Immature natural killer cell (primary cell): Measurements from ENCODE around the gene TPPP3. TPM values are rescaled to one million over a fixed set of nuclear protein-coding genes. Genes with fewer than 3 reads are reported as not detected.

Experiments used
- DNase-seq, 3 donors: peaks; one replicate each; pipeline ENCODE4 v3.0.0; 2022; ENCODE audit warnings: mixed read lengths in 1 of 3
- H3K27ac Mint-ChIP-seq, 6 donors: one replicate each; pipeline ENCODE4 v1.8.0; 2020; ENCODE audit warnings: mixed read lengths in 6 of 6, mild to moderate bottlenecking in 5 of 6, inconsistent platforms in 4 of 6, moderate library complexity in 3 of 6
- H3K27me3 Mint-ChIP-seq, 3 donors: one replicate each; pipeline ENCODE4 v1.8.0; 2020 to 2021; ENCODE audit warnings: low read depth in 3 of 3, mild to moderate bottlenecking in 3 of 3, mixed read lengths in 3 of 3, moderate library complexity in 3 of 3, inconsistent platforms in 1 of 3
- H3K36me3 Mint-ChIP-seq, 3 donors: one replicate each; pipeline ENCODE4 v1.8.0; 2020; ENCODE audit warnings: mixed read lengths in 3 of 3, inconsistent platforms in 2 of 3, mild to moderate bottlenecking in 2 of 3
- H3K4me1 Mint-ChIP-seq, 2 donors: one replicate each; pipeline ENCODE4 v1.8.0; 2020; ENCODE audit warnings: inconsistent platforms in 2 of 2, mild to moderate bottlenecking in 2 of 2, mixed read lengths in 2 of 2, moderate library complexity in 1 of 2
- H3K4me3 Mint-ChIP-seq, 5 donors: one replicate each; pipeline ENCODE4 v1.8.0; 2020; ENCODE audit warnings: mild to moderate bottlenecking in 5 of 5, mixed read lengths in 5 of 5, inconsistent platforms in 3 of 5, moderate library complexity in 3 of 5
- H3K9me3 Mint-ChIP-seq, 6 donors: one replicate each; pipeline ENCODE4 v1.8.0; 2020; ENCODE audit warnings: mild to moderate bottlenecking in 6 of 6, mixed read lengths in 6 of 6, inconsistent platforms in 4 of 6, moderate library complexity in 3 of 6
- polyA plus RNA-seq, 3 donors: library from polyadenylated mRNA; unstranded; fragments of 300-500 nt; fragmentation: Illumina TruSeq; gene quantifications; one replicate each; pipeline ENCODE4 v1.2.3, GENCODE V29; 2021

TPPP3 gene
- polyA plus RNA-seq = under 1 TPM in 2 of 3 donors, not detected in 1; 0.22 to 0.78 TPM

DNA sequence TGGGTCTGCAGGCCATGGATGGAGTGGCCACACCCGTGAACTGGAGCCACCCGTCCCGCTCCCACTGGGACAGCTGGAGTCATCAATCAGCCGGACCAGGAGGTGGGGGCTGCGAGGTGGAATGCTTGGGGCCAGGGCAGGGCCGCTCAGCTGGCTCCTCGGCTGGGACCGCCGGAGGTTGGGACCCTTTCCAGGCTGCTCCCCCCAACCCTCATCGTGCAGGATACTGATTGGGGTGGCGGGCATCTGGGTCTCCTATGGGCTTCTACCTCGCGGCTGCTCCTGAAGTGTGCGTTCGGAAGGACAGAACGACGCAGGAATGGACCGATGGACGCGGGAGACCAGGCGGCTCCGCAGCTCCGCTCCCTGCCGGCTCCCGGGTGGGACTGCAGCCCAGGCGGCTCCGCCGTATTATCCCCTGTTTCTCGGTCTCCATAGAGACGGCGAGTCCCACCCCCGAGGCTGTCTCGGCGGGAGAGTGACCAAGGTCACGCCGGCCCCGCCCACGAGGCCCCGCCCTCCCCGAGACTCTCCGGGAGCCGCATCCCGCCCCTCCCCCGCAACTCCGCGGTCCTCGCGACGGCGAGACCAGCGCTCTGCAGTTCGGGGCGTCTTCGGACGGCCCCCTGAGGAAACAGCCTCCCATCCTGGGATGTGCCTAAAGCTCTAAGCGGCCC, at the start of gene TPPP3:
Gene TPPP3 (minus strand): TSS at position 388 of the 677 bp plus-strand sequence. CDS start 2,387 bp downstream, outside the sequence.
- H3K27ac Mint-ChIP-seq = peak within 1 kb of the TSS in 1 of 6 donors; percentile 13
- H3K9me3 Mint-ChIP-seq = no peaks in the 10 kb centered on the region
- H3K4me3 Mint-ChIP-seq = peak within 1 kb of the TSS; percentile 54 to 78 (median 63)
- H3K4me1 Mint-ChIP-seq = peaks cover 6 to 7% of the 10 kb centered on the region in 2 donors
- H3K36me3 Mint-ChIP-seq = no peaks in the 10 kb centered on the region
- H3K27me3 Mint-ChIP-seq = peaks cover 11 to 15% (median 11%) of the 10 kb centered on the region in 3 donors
- peak; percentile 31 to 43 (median 32) for DNase-seq

DNA sequence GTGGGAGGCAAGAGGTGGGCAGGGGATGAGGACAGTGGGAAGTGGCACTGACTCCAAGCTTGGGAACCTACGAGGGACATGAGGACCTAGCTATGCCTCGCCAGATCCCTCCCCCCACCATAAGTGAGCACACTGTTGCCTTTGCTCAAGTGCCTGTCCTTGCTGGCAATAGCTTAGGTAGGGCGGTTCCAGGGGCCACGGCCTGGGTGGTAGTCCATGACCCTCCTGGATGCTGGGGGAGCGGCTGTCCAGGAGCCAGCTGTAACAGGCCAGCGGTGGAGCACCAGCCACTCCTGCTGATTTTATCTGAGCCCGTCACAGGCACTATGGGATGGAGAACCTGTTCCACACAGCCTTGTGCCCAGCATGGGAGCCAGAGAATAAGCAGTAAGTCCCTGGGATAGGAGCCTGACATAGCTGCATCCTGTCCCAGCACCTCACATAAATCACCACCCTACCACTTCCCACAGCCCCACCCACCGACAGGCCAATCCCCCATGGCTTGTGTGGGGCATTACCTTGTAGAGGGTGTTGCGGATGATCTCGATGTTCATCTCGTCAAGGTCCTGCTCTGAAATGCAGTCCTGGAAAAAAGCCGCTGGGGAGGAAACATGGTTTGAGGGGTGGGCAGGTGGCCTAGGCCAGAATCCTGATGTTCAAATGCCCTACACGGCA, 49.4 kb upstream of the TPPP3 start:
- DNase-seq = no peak
- no peaks in the 10 kb centered on the region for H3K9me3 Mint-ChIP-seq
- peak overlapping the region in 1 of 6 donors; percentile 34 for H3K27ac Mint-ChIP-seq
- H3K4me3 Mint-ChIP-seq = no peak overlapping the region
- H3K36me3 Mint-ChIP-seq = peaks cover 0 to 15% (median 12%) of the 10 kb centered on the region in 3 donors
- H3K4me1 Mint-ChIP-seq = peaks cover 11 to 14% of the 10 kb centered on the region in 2 donors
- peaks cover 3 to 10% (median 5%) of the 10 kb centered on the region in 3 donors for H3K27me3 Mint-ChIP-seq

DNA sequence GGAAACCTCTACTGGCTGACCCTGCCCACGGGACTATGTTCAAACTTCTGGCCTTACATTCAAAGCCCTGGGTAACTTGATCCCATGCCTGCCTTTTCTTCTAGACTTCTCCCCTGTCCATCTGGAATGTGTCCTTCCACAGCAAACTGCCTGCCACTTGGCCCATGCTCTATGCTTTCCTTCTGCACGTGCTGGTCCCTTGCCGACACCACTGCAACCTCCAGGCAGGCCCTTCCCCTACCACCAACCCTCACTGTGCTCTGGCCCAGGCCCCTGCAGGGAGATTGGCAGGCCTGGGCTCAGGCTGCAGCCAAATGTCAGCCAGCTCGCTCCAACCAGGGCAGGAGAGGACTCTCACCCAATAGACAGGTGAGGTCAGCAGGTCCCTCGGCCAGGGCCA, 48.6 kb upstream of the TPPP3 start:
- Mint-ChIP-seq H3K27me3 (peaks cover 2 to 8% (median 5%) of the 10 kb centered on the region in 3 donors), H3K36me3 (peaks cover 0 to 18% (median 15%) of the 10 kb centered on the region in 3 donors), H3K4me1 (peaks cover 13 to 19% of the 10 kb centered on the region in 2 donors), H3K4me3 (no peak overlapping the region), H3K27ac (peak overlapping the region in 2 of 6 donors; percentile 12 to 49), H3K9me3 (no peaks in the 10 kb centered on the region)
- DNase-seq = no peak

DNA sequence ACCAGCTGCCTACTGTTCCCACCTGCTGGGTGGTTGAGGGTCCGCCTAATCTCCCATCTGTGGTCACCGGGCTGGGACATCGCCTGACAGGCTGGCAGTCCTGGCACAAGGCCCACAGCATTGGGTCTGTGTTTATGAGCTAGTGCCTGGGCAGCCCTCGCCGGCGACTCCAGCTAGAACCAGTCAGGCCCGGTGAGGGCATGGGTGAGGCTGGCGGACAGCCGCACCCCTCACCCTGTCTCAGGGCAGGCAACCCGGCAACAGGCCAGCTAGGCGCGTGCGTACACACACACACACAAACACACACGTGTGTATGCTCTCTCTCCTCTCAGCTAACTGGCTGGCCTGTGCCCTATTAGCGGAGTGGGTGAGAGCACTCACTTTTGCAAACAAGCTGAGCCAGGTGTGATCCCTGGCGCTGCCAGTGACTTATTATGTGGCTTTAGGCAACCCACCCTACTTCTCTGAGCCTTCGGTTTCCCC, 48.0 kb upstream of the TPPP3 start:
- no peak for DNase-seq
- Mint-ChIP-seq H3K36me3 (peaks cover 0 to 18% (median 16%) of the 10 kb centered on the region in 3 donors), H3K27me3 (peaks cover 0 to 8% (median 5%) of the 10 kb centered on the region in 3 donors), H3K4me1 (peaks cover 10 to 14% of the 10 kb centered on the region in 2 donors), H3K9me3 (no peaks in the 10 kb centered on the region), H3K27ac (no peak overlapping the region), H3K4me3 (no peak overlapping the region)

DNA sequence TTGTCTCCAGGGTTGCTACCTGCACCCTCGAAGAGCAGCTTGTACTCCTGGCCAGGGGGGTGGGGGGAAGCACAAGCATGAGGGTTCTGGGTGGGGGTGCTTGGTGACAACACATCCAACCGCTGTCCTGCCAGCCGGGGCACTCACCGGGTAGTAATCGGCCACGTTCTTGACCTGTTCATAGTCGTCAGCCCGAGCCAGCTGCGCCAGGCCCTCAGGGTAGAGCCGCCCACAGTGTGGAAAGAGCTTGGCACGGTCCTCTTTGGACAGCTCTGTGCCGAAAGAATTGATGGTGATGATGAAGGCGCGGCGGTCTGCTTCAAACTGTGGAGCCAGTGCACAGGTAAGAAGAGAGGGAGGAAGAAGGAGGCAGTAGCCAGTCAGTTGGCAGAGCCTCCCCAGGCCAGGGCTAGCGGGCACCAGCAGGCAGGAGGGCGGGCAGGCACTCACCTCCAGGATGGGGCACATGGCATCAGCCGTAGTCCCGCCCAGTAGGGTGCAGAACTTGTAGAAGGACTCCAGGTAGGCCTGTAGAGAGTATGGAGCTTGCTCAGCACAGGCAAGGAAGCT, 45.6 kb upstream of the TPPP3 start:
- H3K27me3 Mint-ChIP-seq = peaks cover 2 to 6% (median 3%) of the 10 kb centered on the region in 3 donors
- H3K4me1 Mint-ChIP-seq = peaks cover 10 to 14% of the 10 kb centered on the region in 2 donors
- peaks cover 0 to 18% (median 16%) of the 10 kb centered on the region in 3 donors for H3K36me3 Mint-ChIP-seq
- no peaks in the 10 kb centered on the region for H3K9me3 Mint-ChIP-seq
- H3K27ac Mint-ChIP-seq = no peak overlapping the region
- DNase-seq = no peak
- no peak overlapping the region for H3K4me3 Mint-ChIP-seq

DNA sequence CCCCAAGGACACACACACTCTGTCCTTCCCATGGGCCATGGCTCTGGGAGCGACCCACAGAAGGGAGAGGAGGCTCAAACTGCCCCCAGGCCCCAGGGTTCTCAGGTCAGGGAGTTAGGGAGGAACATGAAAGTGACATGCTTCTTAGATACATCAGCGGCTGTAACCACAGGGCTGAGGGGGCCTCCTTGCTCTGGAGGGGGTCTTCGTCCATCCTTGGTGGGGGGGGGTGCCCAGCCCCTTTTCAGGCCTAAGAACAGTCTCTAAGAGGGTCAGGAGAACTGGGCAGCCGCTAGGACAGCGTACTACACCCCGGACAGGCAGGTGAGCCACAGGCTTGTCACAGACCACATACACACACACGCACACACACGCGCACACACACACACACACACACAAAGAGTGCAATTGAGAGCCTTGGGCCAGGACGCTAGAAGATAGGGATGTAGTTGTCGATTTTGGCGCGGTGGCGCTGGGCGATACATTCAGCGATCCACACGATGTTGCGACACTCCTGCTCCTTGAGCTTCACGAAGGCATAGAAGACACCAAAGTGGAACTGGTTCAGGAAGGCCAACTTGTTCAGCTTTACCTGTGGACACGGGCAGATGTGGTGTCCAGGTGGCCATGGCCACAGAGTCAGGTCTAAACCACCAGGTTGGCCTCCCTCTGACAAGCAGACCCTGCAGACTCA, 44.9 kb upstream of the TPPP3 start:
- no peaks in the 10 kb centered on the region for H3K9me3 Mint-ChIP-seq
- no peak overlapping the region for H3K4me3 Mint-ChIP-seq
- H3K27me3 Mint-ChIP-seq = peaks cover 2 to 8% (median 3%) of the 10 kb centered on the region in 3 donors
- H3K4me1 Mint-ChIP-seq = peaks cover 10 to 14% of the 10 kb centered on the region in 2 donors
- peaks cover 0 to 18% (median 16%) of the 10 kb centered on the region in 3 donors for H3K36me3 Mint-ChIP-seq
- peak overlapping the region in 4 of 6 donors; percentile 8 to 62 (median 45) for H3K27ac Mint-ChIP-seq
- no peak for DNase-seq

DNA sequence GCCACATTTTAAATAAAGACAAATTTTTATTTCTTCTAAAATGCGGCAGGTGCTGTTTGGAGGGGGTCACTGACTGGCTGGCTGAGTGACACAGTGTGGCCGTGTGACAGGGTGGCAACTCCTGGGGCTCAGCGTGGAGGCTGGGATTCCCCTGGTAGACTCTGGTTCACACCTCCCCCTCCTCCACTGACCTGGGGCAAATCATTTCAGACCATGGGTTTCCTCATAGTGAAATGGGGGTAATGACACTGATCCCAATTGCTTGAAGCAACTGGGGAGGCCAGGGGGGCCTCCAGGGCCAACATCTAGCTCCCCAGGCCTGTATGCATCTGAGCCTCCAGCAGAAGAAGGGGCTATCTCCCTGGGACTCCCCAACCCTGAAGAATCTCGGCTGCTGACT, 44.2 kb upstream of the TPPP3 start:
- Mint-ChIP-seq H3K36me3 (peaks cover 0 to 18% (median 16%) of the 10 kb centered on the region in 3 donors), H3K4me1 (peaks cover 11 to 14% of the 10 kb centered on the region in 2 donors), H3K27me3 (peaks cover 3 to 9% (median 3%) of the 10 kb centered on the region in 3 donors), H3K27ac (peak overlapping the region in 3 of 6 donors; percentile 8 to 65 (median 57)), H3K4me3 (no peak overlapping the region), H3K9me3 (no peaks in the 10 kb centered on the region)
- DNase-seq = no peak

DNA sequence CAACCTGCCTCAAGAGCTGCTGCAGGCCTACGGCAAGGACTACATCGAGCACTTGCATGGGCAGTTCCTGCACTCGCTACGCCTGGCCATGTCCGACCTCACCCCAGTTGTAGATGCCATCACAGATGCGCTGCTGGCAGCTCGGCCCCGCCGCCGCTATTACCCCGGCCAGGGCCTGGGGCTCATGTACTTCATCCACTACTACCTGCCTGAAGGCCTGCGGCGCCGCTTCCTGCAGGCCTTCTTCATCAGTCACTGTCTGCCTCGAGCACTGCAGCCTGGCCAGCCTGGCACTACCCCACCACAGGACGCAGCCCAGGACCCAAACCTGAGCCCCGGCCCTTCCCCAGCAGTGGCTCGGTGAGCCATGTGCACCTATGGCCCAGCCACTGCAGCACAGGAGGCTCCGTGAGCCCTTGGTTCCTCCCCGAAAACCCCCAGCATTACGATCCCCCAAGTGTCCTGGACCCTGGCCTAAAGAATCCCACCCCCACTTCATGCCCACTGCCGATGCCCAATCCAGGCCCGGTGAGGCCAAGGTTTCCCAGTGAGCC, 43.4 kb upstream of the TPPP3 start:
- DNase-seq = no peak
- H3K4me1 Mint-ChIP-seq = peaks cover 14% of the 10 kb centered on the region in 2 donors
- H3K9me3 Mint-ChIP-seq = no peaks in the 10 kb centered on the region
- H3K4me3 Mint-ChIP-seq = no peak overlapping the region
- peak overlapping the region in 2 of 6 donors; percentile 25 to 54 for H3K27ac Mint-ChIP-seq
- H3K36me3 Mint-ChIP-seq = peaks cover 0 to 16% (median 13%) of the 10 kb centered on the region in 3 donors
- H3K27me3 Mint-ChIP-seq = peaks cover 2 to 12% (median 5%) of the 10 kb centered on the region in 3 donors

DNA sequence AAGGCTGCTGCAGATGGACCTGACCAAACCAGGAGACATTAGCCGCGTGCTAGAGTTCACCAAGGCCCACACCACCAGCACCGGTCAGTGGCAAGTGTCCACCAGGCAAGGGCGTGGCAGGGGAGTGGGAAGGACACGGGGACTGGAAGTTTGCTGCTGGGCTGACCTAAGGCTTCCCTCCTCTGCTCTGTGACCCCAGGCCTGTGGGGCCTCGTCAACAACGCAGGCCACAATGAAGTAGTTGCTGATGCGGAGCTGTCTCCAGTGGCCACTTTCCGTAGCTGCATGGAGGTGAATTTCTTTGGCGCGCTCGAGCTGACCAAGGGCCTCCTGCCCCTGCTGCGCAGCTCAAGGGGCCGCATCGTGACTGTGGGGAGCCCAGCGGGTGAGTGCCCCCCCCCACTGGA, 42.5 kb upstream of the TPPP3 start:
- Mint-ChIP-seq H3K27ac (no peak overlapping the region), H3K36me3 (peaks cover 0 to 15% (median 12%) of the 10 kb centered on the region in 3 donors), H3K9me3 (no peaks in the 10 kb centered on the region), H3K4me3 (no peak overlapping the region), H3K4me1 (peaks cover 14 to 17% of the 10 kb centered on the region in 2 donors), H3K27me3 (peaks cover 2 to 14% (median 5%) of the 10 kb centered on the region in 3 donors)
- no peak for DNase-seq

DNA sequence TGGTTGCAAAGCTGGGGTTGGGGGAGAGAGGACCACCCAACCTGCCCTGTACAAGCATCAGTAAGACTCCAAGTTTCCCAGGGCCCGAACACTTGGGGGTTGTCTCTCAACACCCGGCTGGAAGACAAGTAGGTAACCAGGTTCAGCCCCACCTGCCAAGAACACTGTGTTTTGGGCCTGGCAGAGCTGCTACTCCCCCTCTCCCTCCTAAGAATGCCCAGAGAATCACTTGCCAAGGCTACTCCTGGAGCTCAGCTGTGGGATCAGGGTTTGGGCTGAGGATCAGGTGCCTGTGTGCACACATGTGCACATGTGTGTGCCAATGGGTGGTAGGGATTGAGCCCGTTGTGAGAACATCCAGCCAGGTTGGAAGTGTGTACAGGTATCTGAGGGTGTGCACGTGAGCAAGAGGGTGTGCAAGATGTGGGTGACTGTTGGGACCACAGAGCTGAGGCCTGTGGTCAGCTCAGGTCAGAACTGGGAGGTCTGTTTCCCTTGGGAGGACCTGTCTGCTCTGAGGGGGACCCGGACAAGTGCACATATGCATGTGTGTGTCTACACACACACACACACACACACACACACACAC, 39.9 kb upstream of the TPPP3 start:
- H3K4me3 Mint-ChIP-seq = peak overlapping the region in 2 of 5 donors; percentile 16 to 33
- H3K4me1 Mint-ChIP-seq = peaks cover 14 to 16% of the 10 kb centered on the region in 2 donors
- peaks cover 0 to 8% (median 4%) of the 10 kb centered on the region in 3 donors for H3K36me3 Mint-ChIP-seq
- no peak for DNase-seq
- H3K27me3 Mint-ChIP-seq = peaks cover 8 to 21% (median 12%) of the 10 kb centered on the region in 3 donors
- no peak overlapping the region for H3K27ac Mint-ChIP-seq
- H3K9me3 Mint-ChIP-seq = no peaks in the 10 kb centered on the region

DNA sequence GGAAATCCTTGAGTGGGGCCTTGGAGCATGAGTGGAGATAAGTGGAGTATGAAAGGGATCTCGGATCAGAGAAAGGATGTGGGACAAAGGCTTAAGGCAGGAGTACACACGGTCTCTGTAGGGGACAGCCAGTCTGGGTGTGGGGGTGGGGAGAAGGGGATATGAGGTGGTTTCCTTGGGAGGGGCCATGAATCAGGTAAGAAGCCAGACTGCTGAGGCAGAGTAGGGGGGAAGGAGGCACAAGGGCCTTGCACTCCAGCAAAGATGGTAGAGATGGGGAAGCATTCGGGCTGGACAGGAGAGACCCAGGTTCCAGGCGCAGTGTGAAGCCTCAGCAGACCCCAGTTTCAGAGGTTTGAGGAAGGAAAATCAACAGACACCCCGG, 39.2 kb upstream of the TPPP3 start:
- peaks cover 0 to 4% (median 2%) of the 10 kb centered on the region in 3 donors for H3K36me3 Mint-ChIP-seq

DNA sequence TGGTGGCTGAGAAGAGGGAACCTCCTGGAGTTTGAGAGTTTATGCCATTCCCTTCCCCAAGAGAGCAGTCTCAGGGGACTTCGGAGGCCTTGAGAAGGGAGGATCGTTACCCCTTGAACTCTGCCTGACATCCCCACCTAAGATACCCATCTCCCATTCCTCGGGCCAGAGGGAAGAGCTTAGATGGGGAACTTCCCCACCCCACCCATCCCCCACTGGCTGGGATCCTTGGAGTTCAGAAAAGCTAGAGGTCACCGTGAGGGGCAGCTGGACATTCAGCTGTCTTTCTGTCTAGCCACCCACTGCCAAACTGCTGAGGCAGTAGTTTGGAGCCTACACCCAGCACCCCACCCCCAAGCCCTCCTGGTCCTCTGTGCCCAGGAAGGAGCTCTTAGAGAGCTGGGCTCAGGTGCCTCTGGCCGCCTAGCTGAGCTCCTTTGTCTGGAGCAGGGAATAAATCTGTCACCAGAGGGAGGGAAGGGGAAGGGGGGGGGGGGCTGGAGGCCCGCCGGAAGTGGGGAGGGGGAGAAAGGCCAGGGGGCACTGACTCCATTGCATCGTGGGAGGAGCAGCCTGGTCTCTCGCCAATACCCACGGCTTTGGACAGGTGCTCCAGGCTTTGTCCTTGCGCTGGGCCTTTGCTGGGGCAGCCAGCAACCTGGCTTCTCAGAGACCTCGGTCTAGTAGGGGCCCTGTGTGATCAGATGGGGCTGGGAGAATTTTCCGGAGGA, 38.6 kb upstream of the TPPP3 start:
- Mint-ChIP-seq H3K9me3 (no peaks in the 10 kb centered on the region), H3K27me3 (peaks cover 8 to 21% (median 12%) of the 10 kb centered on the region in 3 donors), H3K27ac (no peak overlapping the region), H3K4me1 (peaks cover 4 to 9% of the 10 kb centered on the region in 2 donors), H3K36me3 (peaks cover 0 to under 1% (median 0%) of the 10 kb centered on the region in 3 donors), H3K4me3 (peak overlapping the region; percentile 63 to 76 (median 69))
- no peak for DNase-seq

More for the DNA sequence above, 39.2 kb upstream of the TPPP3 start:
- Mint-ChIP-seq H3K27ac (peak overlapping the region in 1 of 6 donors; percentile 40), H3K4me3 (peak overlapping the region; percentile 27 to 69 (median 66)), H3K4me1 (peaks cover 6 to 10% of the 10 kb centered on the region in 2 donors), H3K27me3 (peaks cover 8 to 21% (median 12%) of the 10 kb centered on the region in 3 donors), H3K9me3 (no peaks in the 10 kb centered on the region)
- DNase-seq = no peak
